K562 (cell line): Measurements from ENCODE around the gene SMCHD1. TPM values are rescaled to one million over a fixed set of nuclear protein-coding genes. Genes with fewer than 3 reads are reported as not detected.

ENCODE experiments used
- BACH1 ChIP-seq: fragments of 200-800 bp; sonication (Bioruptor generic); IDR thresholded peaks from 2 replicates; pipeline ENCODE4 v1.6.1; 2016; ENCODE audit warnings: missing genetic modification characterization, missing compliant biosample characterization
- CCNT2 ChIP-seq: IDR thresholded peaks from 2 replicates; pipeline ENCODE4 v1.6.1; 2011; ENCODE audit warnings: borderline replicate concordance, low read depth, mild to moderate bottlenecking, moderate library complexity, mixed read lengths, low read length; ENCODE audit not compliant: insufficient read length; ENCODE audit errors: extremely low read depth
- CHD1 ChIP-seq: fragments of 200-600 bp; sonication (generic); IDR thresholded peaks from one replicate; pipeline ENCODE4 v1.6.1; 2012; ENCODE audit warnings: mild to moderate bottlenecking, moderate library complexity, low read length, inconsistent platforms
- HLTF ChIP-seq: fragments of 450-650 bp; IDR thresholded peaks from 2 replicates; pipeline ENCODE4 v1.6.1; 2016
- KLF16 ChIP-seq: IDR thresholded peaks from 2 replicates; pipeline ENCODE4 v1.6.1; 2016; ENCODE audit warnings: antibody characterized with exemption
- LCOR ChIP-seq: sonication (generic); formaldehyde crosslinking; IDR thresholded peaks from 2 replicates; pipeline ENCODE4 v1.8.0; 2022; ENCODE audit warnings: mild to moderate bottlenecking, missing genetic modification reagents
- MEIS2 ChIP-seq: fragments of 450-650 bp; IDR thresholded peaks from 2 replicates; pipeline ENCODE4 v1.6.1; 2014; ENCODE audit warnings: mild to moderate bottlenecking; ENCODE audit not compliant: partially characterized antibody
- MYC ChIP-seq, 2 experiments: fragments of 250-450 bp in 1 of 2; sonication (Bioruptor Pico) in 1 of 2; IDR thresholded peaks; 2 replicates each; pipeline versions ENCODE4 v1.5.1 to v1.6.1; 2012 to 2021; ENCODE audit warnings: low read depth in 2 of 2, borderline replicate concordance in 1 of 2, improper control_type of control experiment in 1 of 2, low read length in 1 of 2, mild to moderate bottlenecking in 1 of 2, moderate library complexity in 1 of 2
- PML ChIP-seq: IDR thresholded peaks from 2 replicates; pipeline ENCODE4 v1.6.1; 2012; ENCODE audit warnings: low read length, inconsistent platforms
- POLR2AphosphoS2 ChIP-seq: IDR thresholded peaks from 2 replicates; pipeline ENCODE4 v1.6.1; 2012; ENCODE audit warnings: low read length, improper control_type of control experiment
- SOX6 ChIP-seq: fragments of 450-650 bp; IDR thresholded peaks from 2 replicates; pipeline ENCODE4 v1.6.1; 2014; ENCODE audit warnings: mild to moderate bottlenecking
- TCF3 ChIP-seq: sonication (generic); formaldehyde crosslinking; IDR thresholded peaks from 2 replicates; pipeline ENCODE4 v1.4.0; 2020; ENCODE audit warnings: mild to moderate bottlenecking, missing genetic modification reagents
- TCFL5 ChIP-seq: fragments of 250-450 bp; sonication (Bioruptor Pico); conservative IDR thresholded peaks from 2 replicates; pipeline ENCODE4 v1.6.1; 2021; ENCODE audit warnings: mild to moderate bottlenecking, moderate library complexity, matching md5 sums
- VEZF1 ChIP-seq: fragments of 200-800 bp; sonication (Bioruptor generic); IDR thresholded peaks from 2 replicates; pipeline ENCODE4 v1.6.1; 2017; ENCODE audit warnings: missing genetic modification characterization, missing compliant biosample characterization
- ZNF263 ChIP-seq: sonication (generic); formaldehyde crosslinking; IDR thresholded peaks from 2 replicates; pipeline ENCODE4 v1.8.0; 2022; ENCODE audit warnings: mild to moderate bottlenecking, missing genetic modification reagents, borderline replicate concordance
- polyA plus RNA-seq, 8 experiments: library from polyadenylated mRNA; depleted of rRNA in 4 of 8; stranded (reverse) in 5 of 8; unstranded in 3 of 8; fragments of >200 nt; fragmentation: Nextera tagmentation in 2 of 8; fragmentation: Illumina TruSeq in 1 of 8; extraction: Ambion mirVana in 2 of 8; extraction: Trizol in 1 of 8; gene quantifications; 2 replicates each; pipeline versions ENCODE4 v1.2.1 to v1.2.3, GENCODE V29; 2011 to 2014; ENCODE audit warnings: inconsistent platforms in 1 of 8, missing spikeins in 1 of 8
- total RNA-seq, 7 experiments: library from RNA; depleted of rRNA in 6 of 7; stranded (reverse); fragments of >200 nt in 6 of 7; fragmentation: Illumina TruSeq in 2 of 7; extraction: Trizol in 2 of 7; gene quantifications; 2 replicates each; pipeline versions ENCODE4 v1.2.1 to v1.2.3, GENCODE V29; 2011 to 2021; ENCODE audit warnings: low replicate concordance in 1 of 7
- TF ChIP-seq, protein P1 (sequence below): fragments of 450-650 bp; IDR thresholded peaks from 2 replicates; pipeline ENCODE4 v1.6.1; 2016; ENCODE audit warnings: borderline replicate concordance
- TF ChIP-seq, protein P2 (sequence below): fragments of 450-650 bp; IDR thresholded peaks from 2 replicates; pipeline ENCODE4 v1.6.1; 2014; ENCODE audit warnings: low read depth, mild to moderate bottlenecking, moderate library complexity, borderline replicate concordance
- TF ChIP-seq, protein P3 (sequence below): fragments of 250-450 bp; sonication (Bioruptor Pico); IDR thresholded peaks from 2 replicates; pipeline ENCODE4 v1.6.1; 2021; ENCODE audit warnings: mild to moderate bottlenecking

Gene SMCHD1
- total and polyA plus RNA-seq, 9 of the 15 experiments (the other 6 are each of a cell fraction or from before 2014, with no cell fraction given) = 6.3 to 144 (median 72.7) TPM

DNA sequence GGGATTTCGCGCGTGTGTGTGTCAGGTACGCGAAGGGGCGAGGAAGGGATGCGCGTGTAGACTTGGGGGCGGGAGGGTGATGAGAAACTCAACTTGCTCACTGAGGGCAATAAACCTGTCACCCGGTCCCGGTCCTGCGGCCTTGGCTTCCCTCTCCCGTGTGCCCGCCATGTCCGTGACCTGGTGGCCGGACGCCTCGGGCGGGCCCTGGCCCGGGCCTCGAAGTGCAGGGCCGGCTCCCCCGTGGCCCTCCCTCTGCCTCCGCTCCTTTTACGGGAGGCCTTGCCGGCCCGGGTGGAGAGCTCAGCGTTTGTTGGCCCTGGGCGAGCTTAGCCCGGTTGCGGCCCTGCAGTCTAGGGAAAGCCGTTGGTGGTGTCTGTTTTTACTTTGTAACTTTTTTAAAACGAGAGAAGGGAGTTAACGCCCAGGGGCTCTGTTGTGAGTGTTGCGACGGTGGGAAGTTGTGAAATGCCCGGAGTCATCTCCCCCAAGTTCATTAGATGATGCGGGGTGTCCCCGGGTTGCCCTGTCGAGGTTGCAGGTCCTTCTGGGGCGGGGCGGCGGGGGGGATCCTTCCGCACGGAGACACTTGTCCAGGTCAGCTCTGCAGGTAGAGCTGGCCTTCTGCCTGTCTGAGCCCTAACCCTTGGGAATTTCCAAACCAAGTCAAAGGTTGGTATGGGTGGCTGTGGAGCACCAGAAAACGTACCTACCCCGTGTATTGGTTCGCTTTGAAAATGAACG lies 883 bp downstream of the SMCHD1 start (continued):
- TF ChIP-seq VEZF1 (CRISPR knock-in tag) (peak; percentile 77), CCNT2 (peak; percentile 50), MYC (IDR thresholded peaks at IDR 0.05; ENCODE audit: low read depth, low read length) (no peak), MYC (CRISPR knock-in tag; IDR thresholded peaks at IDR 0.05; ENCODE audit: borderline replicate concordance, low read depth) (peak; percentile 39; the same call in 1 of the 2 replicates), SOX6 (0 out of 2 replicates have a peak, but pooled peaks have one; percentile 15), LCOR (CRISPR knock-in tag) (0 out of 2 replicates have a peak, but pooled peaks have one; percentile 8), CHD1 (peak; percentile 79), MEIS2 (peak; percentile 56), TCF3 (peak; percentile 22; the same call in 1 of the 2 replicates), BACH1 (tag) (no peak), TCFL5 (CRISPR knock-in tag) (no peak), POLR2AphosphoS2 (no peak), ZNF263 (CRISPR knock-in tag) (no peak; the same call in 1 of the 2 replicates), HLTF (peak; percentile 50; the same call in 1 of the 2 replicates), KLF16 (no peak), PML (no peak)
- TF ChIP-seq, protein P1, sequence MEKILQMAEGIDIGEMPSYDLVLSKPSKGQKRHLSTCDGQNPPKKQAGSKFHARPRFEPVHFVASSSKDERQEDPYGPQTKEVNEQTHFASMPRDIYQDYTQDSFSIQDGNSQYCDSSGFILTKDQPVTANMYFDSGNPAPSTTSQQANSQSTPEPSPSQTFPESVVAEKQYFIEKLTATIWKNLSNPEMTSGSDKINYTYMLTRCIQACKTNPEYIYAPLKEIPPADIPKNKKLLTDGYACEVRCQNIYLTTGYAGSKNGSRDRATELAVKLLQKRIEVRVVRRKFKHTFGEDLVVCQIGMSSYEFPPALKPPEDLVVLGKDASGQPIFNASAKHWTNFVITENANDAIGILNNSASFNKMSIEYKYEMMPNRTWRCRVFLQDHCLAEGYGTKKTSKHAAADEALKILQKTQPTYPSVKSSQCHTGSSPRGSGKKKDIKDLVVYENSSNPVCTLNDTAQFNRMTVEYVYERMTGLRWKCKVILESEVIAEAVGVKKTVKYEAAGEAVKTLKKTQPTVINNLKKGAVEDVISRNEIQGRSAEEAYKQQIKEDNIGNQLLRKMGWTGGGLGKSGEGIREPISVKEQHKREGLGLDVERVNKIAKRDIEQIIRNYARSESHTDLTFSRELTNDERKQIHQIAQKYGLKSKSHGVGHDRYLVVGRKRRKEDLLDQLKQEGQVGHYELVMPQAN = peak; percentile 13; the same call in 1 of the 2 replicates
- TF ChIP-seq, protein P2, sequence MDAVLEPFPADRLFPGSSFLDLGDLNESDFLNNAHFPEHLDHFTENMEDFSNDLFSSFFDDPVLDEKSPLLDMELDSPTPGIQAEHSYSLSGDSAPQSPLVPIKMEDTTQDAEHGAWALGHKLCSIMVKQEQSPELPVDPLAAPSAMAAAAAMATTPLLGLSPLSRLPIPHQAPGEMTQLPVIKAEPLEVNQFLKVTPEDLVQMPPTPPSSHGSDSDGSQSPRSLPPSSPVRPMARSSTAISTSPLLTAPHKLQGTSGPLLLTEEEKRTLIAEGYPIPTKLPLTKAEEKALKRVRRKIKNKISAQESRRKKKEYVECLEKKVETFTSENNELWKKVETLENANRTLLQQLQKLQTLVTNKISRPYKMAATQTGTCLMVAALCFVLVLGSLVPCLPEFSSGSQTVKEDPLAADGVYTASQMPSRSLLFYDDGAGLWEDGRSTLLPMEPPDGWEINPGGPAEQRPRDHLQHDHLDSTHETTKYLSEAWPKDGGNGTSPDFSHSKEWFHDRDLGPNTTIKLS = no peak
- TF ChIP-seq, protein P3, sequence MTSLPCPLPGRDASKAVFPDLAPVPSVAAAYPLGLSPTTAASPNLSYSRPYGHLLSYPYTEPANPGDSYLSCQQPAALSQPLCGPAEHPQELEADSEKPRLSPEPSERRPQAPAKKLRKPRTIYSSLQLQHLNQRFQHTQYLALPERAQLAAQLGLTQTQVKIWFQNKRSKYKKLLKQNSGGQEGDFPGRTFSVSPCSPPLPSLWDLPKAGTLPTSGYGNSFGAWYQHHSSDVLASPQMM (CRISPR knock-in tag) = no peak
